Measurements from ENCODE around the gene CCDC88B. TPM values are rescaled to one million over a fixed set of nuclear protein-coding genes. Genes with fewer than 3 reads are reported as not detected.

CCDC88B gene
- total and polyA plus RNA-seq, 2 of the 8 experiments (the other 6 are each of a cell fraction or from before 2014, with no cell fraction given) = 5.9 to 12.5 TPM

DNA sequence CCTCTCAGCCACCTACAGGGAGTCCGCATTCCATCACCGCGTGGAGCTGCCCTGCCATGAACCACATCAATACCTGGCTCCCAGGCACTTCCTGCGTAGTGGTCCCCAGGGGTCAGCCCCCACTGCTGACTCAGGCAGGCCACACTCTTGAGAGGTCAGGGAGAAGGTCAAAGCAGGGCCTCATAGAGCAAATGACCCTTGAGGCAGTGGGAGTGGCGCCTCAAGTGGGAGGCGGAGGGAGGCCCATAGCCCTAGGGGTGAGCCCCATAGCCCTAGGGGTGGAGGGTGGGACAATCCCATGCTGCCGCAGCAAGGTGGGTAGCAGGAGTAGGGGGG is 17.1 kb upstream of the CCDC88B start (continued):
- TF ChIP-seq ATF2 (IDR thresholded peaks at IDR 0.05; ENCODE audit: low read length) = no peak
- no peak for TF ChIP-seq TCF12 (IDR thresholded peaks at IDR 0.05; ENCODE audit: low read depth, low read length)
- no peak for TF ChIP-seq E2F6 (IDR thresholded peaks at IDR 0.05)

Measured in H1 (cell line).